A673 (cell line): ENCODE results near the gene ALG14. TPM values are rescaled to one million over a fixed set of nuclear protein-coding genes. Genes with fewer than 3 reads are reported as not detected.

Source experiments
- BruUV-seq: library from RNA; stranded (reverse); fragments of 400-500 nt; replicated peaks from 2 replicates; lab custom pipeline; 2021; lab: Mats Ljungman, UMichigan
- CTCF ChIA-PET: fragments of 300-600 bp; sonication (Branson Sonifier 250); formaldehyde crosslinking; loops from one replicate; lab custom pipeline; 2022; ENCODE audit warnings: antibody characterized with exemption; lab: Charles Lee
- POLR2A ChIA-PET: fragments of 300-600 bp; sonication (Branson Sonifier 250); formaldehyde crosslinking; loops from one replicate; lab custom pipeline; 2022; ENCODE audit warnings: antibody characterized with exemption; ENCODE audit not compliant: low non-redundant PET; lab: Charles Lee
- DNase-seq: peaks from one replicate; pipeline ENCODE4 v3.0.0-alpha.2; 2015; ENCODE audit warnings: low spot score
- H3K27ac ChIP-seq: fragments of 200-600 bp; sonication (generic); 2 replicates; pipeline ENCODE4 v1.5.1; 2016; ENCODE audit warnings: mixed run types, low read depth, mild to moderate bottlenecking, mixed read lengths, antibody characterized with exemption, low read length; ENCODE audit not compliant: poor library complexity, severe bottlenecking
- H3K27me3 ChIP-seq: fragments of 200-600 bp; sonication (generic); replicated peaks from 2 replicates; pipeline ENCODE4 v1.6.1; 2017; ENCODE audit warnings: mixed run types, low read depth, mild to moderate bottlenecking, mixed read lengths, antibody characterized with exemption, low read length; ENCODE audit not compliant: insufficient read depth, poor library complexity
- H3K36me3 ChIP-seq: fragments of 200-600 bp; sonication (generic); 2 replicates; pipeline ENCODE4 v1.6.1; 2016; ENCODE audit warnings: mixed run types, mild to moderate bottlenecking, mixed read lengths, antibody characterized with exemption, low read length; ENCODE audit not compliant: insufficient read depth, poor library complexity, severe bottlenecking
- H3K4me1 ChIP-seq: fragments of 200-600 bp; sonication (generic); 2 replicates; pipeline ENCODE4 v1.6.1; 2017; ENCODE audit warnings: mixed run types, mild to moderate bottlenecking, mixed read lengths, antibody characterized with exemption, low read length; ENCODE audit not compliant: insufficient read depth, poor library complexity, severe bottlenecking
- H3K4me3 ChIP-seq: fragments of 200-600 bp; sonication (generic); 2 replicates; pipeline ENCODE4 v1.5.1; 2016; ENCODE audit warnings: low read depth, mixed run types, mild to moderate bottlenecking, mixed read lengths, low read length; ENCODE audit not compliant: poor library complexity, severe bottlenecking
- H3K9me3 ChIP-seq: fragments of 200-600 bp; sonication (generic); 2 replicates; pipeline ENCODE4 v1.6.1; 2016; ENCODE audit warnings: mixed run types, low read depth, mild to moderate bottlenecking, mixed read lengths, antibody characterized with exemption, low read length; ENCODE audit not compliant: poor library complexity, severe bottlenecking
- CTCF ChIP-seq: fragments of 300-800, 200-600 bp; sonication (generic); conservative IDR thresholded peaks from 2 replicates; pipeline ENCODE4 v1.5.1; 2017; ENCODE audit warnings: low read depth, mild to moderate bottlenecking, antibody characterized with exemption, low read length, moderate library complexity, mixed read lengths
- EZH2 ChIP-seq: fragments of 200-600 bp; sonication (generic); IDR thresholded peaks from 2 replicates; pipeline ENCODE4 v1.6.1; 2017; ENCODE audit warnings: borderline replicate concordance, low read depth, mild to moderate bottlenecking, mixed read lengths, antibody characterized with exemption, low read length; ENCODE audit not compliant: poor library complexity, severe bottlenecking
- intact Hi-C: fragments of 100-400 bp; cut with micrococcal nuclease; formaldehyde crosslinking; loops from one replicate; pipeline ENCODE4 v1.10.0; 2022; ENCODE audit not compliant: unreplicated experiment
- total RNA-seq: library from RNA; stranded (reverse); gene quantifications from 2 replicates; pipeline ENCODE4 v1.2.3, GENCODE V29; 2021

ALG14 gene
- total RNA-seq, 1 experiment from 2014 or later = 11.3 TPM

- BruUV-seq = no TSS peak
- TF ChIP-seq EZH2 = no peak
- TF ChIP-seq CTCF = no peak
Measured at GRCh38 chr1:95085376-95085775, 12.6 kb upstream of the ALG14 start.

GRCh38 chr1:95084317-95085176, 11.8 kb upstream of the ALG14 start:
- Histone ChIP-seq H3K36me3 (no peaks in the 10 kb centered on the region), H3K4me1 (no peaks in the 10 kb centered on the region), H3K4me3 (no peak overlapping the region), H3K27ac (no peak overlapping the region), H3K9me3 (no peaks in the 10 kb centered on the region), H3K27me3 (peaks cover 23% of the 10 kb centered on the region)
- peak; percentile 70 for DNase-seq
- BruUV-seq = no TSS peak
- TF ChIP-seq EZH2 = no peak
- peak; percentile 87 for TF ChIP-seq CTCF
- intact Hi-C loops = loop anchor here (1.0 kb wide), 1 partner anchor 149 kb away; no protein-coding TSS in a partner anchor
- POLR2A ChIA-PET = no interaction called here
- CTCF ChIA-PET = interaction anchor here (0.5 to 2.4 kb wide), 3 partner anchors 33 to 149 kb away, joined by 4 to 23 read pairs (median 5); partner anchors contain the start of genes RWDD3 and TLCD4

More at GRCh38 chr1:95085376-95085775, 12.6 kb upstream of the ALG14 start:
- CTCF ChIA-PET = interaction anchor here (2.4 kb wide), 1 partner anchor 149 kb away, joined by 23 read pairs; the partner anchor contains the start of gene RWDD3
- no peaks in the 10 kb centered on the region for H3K9me3 ChIP-seq
- intact Hi-C loops = no loop called here
- no peak overlapping the region for H3K27ac ChIP-seq
- no peaks in the 10 kb centered on the region for H3K36me3 ChIP-seq
- DNase-seq = no peak
- H3K27me3 ChIP-seq = peaks cover 15% of the 10 kb centered on the region
- POLR2A ChIA-PET = no interaction called here
- H3K4me1 ChIP-seq = no peaks in the 10 kb centered on the region
- no peak overlapping the region for H3K4me3 ChIP-seq

GRCh38 chr1:95080879-95081278, 8.1 kb upstream of the ALG14 start:
- no peak for DNase-seq
- H3K4me1 ChIP-seq = no peaks in the 10 kb centered on the region
- no peaks in the 10 kb centered on the region for H3K9me3 ChIP-seq
- POLR2A ChIA-PET = no interaction called here
- CTCF ChIA-PET = interaction anchor here (0.8 kb wide), 1 partner anchor 38 kb away, joined by 3 read pairs; no protein-coding TSS in a partner anchor
- TF ChIP-seq EZH2 (no peak), CTCF (no peak)
- H3K4me3 ChIP-seq = no peak overlapping the region
- no TSS peak for BruUV-seq
- peaks cover 52% of the 10 kb centered on the region for H3K27me3 ChIP-seq
- no peak overlapping the region for H3K27ac ChIP-seq
- no peaks in the 10 kb centered on the region for H3K36me3 ChIP-seq
- intact Hi-C loops = no loop called here
